NB4 (cell line): ENCODE data around the gene HOXB7.

Experiments
- CTCF ChIP-seq: IDR thresholded peaks from one replicate; pipeline ENCODE4 v1.5.1; 2012; ENCODE audit warnings: low read depth, low read length
- MAX ChIP-seq: IDR thresholded peaks from 2 replicates; pipeline ENCODE4 v1.6.1; 2011; ENCODE audit warnings: low read depth, low read length
- POLR2A ChIP-seq: IDR thresholded peaks from 2 replicates; pipeline ENCODE4 v1.6.1; 2011; ENCODE audit warnings: mild to moderate bottlenecking; ENCODE audit not compliant: insufficient read length; ENCODE audit errors: extremely low read depth

- no peak for TF ChIP-seq POLR2A
- TF ChIP-seq CTCF, result no peak
- TF ChIP-seq MAX, result no peak
These were observed 6.1 kb upstream of the HOXB7 start for GRCh38 chr17:48616717-48617470.
